Jurkat, Clone E6-1 (cell line): ENCODE data around the gene TMOD1.
"Not testable (repeated sequence)": the region's sequence is repeated elsewhere in the genome, so short reads cannot be mapped to it uniquely, and the experiment has no call there.

Experiments
- DNase-seq: peaks from one replicate; pipeline ENCODE4 v3.0.0-alpha.2; 2011; ENCODE audit warnings: low read depth, low spot score
- H3K4me3 ChIP-seq: 2 replicates; pipeline ENCODE4 v1.5.1; 2011; ENCODE audit warnings: mild to moderate bottlenecking, low read length, control low read depth, moderate library complexity

TMOD1 gene

DNA sequence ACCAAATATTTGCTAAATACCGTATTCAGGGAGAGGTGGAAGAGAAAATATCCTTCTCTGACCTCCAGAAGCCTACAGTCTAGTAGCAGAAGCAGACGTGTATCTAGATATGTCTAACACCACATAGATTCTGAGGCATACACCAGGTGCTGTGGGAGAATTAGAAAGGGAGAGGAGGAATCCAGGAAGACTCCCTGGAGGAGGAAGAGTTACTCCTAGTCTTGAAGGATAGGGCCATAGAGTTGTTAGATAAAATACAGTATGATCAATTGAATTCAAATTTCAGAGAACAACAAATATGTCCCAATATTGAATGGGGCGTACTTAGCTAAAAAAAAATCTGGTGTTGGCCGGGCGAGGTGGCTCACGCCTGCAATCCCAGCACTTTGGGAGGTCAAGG, 58.7 kb downstream of the TMOD1 start:
- DNase-seq = no peak
- H3K4me3 ChIP-seq = no peak overlapping the region

- H3K4me3 ChIP-seq = no peak overlapping the region
- DNase-seq = no peak
These were observed 59.4 kb downstream of the TMOD1 start for GRCh38 chr9:97560851-97561250.

DNA sequence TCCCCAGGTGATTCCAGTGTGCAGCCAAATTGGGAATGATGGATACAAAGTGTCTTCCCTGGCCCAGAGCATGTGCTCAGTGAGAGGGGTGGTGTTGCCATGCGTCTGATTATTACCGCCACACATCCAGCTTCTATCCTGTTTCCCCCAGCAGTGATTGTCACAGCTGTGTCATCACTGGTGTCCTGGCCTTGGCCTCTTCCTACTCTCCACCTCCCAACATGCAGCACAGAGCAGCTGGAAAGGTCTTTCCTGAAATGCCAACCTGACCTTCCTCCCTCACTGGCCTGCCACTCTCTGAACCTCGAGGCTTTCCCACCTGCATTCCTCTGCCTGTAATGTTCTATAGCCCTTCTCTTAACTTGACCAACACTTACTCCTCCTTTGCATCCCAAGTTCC, 60.0 kb downstream of the TMOD1 start:
- no peak for DNase-seq

DNA sequence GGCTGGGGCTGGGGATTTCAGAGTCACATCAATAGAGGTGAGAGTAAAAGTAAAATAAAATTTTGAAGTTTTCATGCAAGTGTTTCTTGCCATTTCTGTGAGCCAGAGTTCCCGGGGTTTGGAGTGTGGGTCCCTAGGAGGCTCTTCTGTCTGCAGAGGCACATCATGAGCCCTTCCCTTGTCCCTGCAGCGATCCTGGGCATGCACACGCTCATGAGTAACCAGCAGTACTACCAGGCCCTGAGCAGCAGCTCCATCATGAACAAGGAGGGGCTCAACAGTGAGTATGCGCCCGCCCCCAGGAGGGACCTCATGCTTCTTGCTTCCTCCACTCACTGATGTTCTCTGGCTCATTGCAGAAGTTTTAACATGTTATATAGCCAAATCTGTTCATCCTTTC, 61.1 kb downstream of the TMOD1 start:
- H3K4me3 ChIP-seq = no peak overlapping the region
- DNase-seq = no peak

More for the DNA sequence above, 60.0 kb downstream of the TMOD1 start:
- no peak overlapping the region for H3K4me3 ChIP-seq

DNA sequence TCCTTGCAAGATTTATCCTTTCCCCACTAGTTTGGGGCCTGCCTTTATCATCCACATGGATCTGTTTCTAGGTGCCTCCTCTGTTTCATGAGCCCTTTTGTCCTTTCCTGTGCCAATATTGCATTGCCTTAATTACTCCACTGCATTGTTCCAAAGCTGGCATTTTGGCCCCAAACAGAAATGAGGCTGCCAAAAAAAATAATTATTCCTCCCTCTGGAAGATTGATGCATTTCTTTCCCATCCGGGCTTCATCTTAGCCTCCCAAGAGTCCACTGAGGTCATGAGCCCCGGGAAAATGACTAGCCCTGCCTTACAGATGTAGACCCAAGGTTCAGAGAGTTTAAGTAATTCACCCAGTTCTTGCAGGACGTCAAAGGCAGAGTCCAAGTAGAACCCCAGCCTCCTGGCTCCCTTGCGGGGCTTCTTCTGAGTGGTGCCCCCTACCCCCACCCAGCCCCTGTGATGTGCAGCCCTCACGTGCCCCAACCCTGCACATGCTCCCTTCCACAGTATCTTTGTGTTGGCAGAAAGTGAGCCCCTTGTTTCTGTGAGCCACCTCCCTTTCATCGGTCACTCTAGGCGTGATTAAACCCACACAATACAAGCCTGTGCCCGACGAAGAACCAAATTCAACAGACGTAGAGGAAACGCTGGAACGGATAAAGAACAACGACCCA, 62.1 kb downstream of the TMOD1 start:
- H3K4me3 ChIP-seq = no peak overlapping the region
- DNase-seq = no peak

- DNase-seq = no peak
- no peak overlapping the region for H3K4me3 ChIP-seq
These were observed 63.1 kb downstream of the TMOD1 start for GRCh38 chr9:97564291-97565175.

DNA sequence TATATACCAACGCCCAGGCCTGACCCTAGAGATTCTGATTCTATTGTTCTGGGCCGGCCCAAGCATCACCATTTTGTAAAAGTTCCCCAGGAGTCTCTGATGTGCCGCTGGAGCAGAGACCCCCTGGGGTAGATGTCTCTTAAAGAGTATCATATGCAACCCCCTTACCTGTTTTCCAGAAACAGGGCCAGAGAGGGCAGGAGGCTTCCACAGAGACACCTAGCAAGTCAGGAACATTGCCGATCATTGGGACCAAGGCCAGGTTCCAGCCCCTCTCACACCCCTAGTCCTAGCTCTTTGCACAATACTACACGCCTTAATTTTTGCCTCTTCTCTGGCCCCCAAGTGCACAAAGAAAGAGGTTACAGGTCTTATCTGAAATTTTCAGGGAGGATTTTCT, 63.8 kb downstream of the TMOD1 start:
- DNase-seq = no peak
- no peak overlapping the region for H3K4me3 ChIP-seq

DNA sequence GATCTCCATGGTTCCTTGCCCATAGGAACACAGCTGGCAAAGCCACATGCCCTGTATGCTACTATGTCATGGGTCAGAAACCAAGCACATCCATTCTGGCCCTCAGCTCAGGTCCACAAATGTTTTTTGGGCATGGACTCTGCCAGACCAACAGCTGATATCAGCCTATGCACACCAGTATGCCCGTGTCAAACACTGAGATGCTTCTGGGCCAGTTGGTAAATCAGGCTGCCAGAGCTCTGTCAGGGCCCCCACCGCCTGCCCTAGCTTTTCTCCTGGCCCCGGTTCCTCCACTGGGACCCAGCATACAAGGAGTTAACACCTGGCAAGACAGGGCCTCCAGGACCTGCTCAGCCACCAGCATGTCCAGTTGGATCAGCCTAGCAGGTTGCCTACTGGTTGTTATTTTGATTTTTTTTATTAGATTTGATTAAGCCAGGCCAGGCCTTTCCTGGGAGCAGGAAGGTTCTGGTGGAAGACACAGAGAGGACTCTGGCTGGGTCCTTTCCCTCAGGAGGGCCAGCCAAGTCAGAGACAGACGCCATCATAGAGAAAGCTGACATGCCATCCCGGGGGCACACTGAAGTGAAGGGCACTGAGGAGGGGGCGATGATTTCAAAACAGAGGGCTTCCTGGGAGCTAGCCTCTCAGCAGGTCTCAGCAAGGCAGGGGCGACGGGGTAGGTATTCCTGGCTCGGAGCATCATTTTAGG, 65.9 kb downstream of the TMOD1 start:
- no peak overlapping the region for H3K4me3 ChIP-seq
- no peak for DNase-seq

- H3K4me3 ChIP-seq = no peak overlapping the region
- DNase-seq = no peak
These were observed 66.4 kb downstream of the TMOD1 start for GRCh38 chr9:97567894-97568202.

DNA sequence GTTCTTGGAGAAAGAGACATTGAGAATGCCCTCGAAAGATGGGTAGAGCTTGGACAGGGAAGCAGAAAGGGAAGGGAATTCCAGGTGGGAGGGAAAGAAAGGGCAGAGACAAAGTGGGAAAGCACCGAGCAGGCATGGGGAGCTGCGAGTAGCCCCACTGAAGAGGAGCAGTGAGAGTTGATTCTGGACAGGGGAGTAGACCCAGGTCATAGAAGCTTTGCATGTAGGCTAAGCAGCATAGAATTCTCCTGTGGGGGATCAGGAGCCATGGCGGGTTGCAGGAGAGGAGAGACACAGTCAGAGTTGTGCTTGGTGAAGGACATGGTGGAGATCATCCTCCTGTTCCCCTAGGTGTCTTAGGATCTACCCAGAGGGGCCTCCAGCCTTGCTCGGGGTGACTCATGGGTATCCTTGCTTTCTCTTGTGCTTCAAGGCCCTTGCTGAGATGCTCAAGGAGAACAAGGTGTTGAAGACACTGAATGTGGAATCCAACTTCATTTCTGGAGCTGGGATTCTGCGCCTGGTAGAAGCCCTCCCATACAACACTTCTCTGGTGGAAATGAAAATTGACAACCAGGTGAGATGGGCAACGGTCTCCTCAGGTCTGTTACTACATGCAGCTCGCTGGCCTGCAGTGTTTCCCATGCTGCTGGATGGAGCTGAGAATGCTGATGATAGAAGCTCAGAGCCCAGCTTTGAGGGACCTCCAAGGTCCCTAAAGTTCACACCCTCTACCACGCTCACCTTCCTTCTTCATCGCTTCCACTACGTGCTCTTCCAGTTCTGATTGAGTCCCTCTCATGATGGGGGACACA, 67.2 kb downstream of the TMOD1 start:
- DNase-seq = no peak
- H3K4me3 ChIP-seq = no peak overlapping the region

GRCh38 chr9:97570899-97571298, 69.4 kb downstream of the TMOD1 start:
- DNase-seq = no peak
- no peak overlapping the region for H3K4me3 ChIP-seq

GRCh38 chr9:97571664-97572063, 70.2 kb downstream of the TMOD1 start:
- H3K4me3 ChIP-seq = no peak overlapping the region
- no peak for DNase-seq

GRCh38 chr9:97572196-97572891, 70.9 kb downstream of the TMOD1 start:
- DNase-seq = no peak

GRCh38 chr9:97572892-97573365, 71.5 kb downstream of the TMOD1 start:
- no peak for DNase-seq
- no peak overlapping the region for H3K4me3 ChIP-seq

More at GRCh38 chr9:97572196-97572891, 70.9 kb downstream of the TMOD1 start:
- H3K4me3 ChIP-seq = no peak overlapping the region

GRCh38 chr9:97573482-97574073, 72.1 kb downstream of the TMOD1 start:
- no peak for DNase-seq
- no peak overlapping the region for H3K4me3 ChIP-seq

GRCh38 chr9:97574101-97574571, 72.7 kb downstream of the TMOD1 start:
- DNase-seq, H3K4me3 ChIP-seq: not testable (repeated sequence)

- peak overlapping the region; percentile 35 for H3K4me3 ChIP-seq
- DNase-seq = not testable (repeated sequence)
These were observed 73.6 kb downstream of the TMOD1 start for GRCh38 chr9:97574921-97575672.
